Measurements from ENCODE around the gene KLHL41.

- TF ChIP-seq, protein P1, sequence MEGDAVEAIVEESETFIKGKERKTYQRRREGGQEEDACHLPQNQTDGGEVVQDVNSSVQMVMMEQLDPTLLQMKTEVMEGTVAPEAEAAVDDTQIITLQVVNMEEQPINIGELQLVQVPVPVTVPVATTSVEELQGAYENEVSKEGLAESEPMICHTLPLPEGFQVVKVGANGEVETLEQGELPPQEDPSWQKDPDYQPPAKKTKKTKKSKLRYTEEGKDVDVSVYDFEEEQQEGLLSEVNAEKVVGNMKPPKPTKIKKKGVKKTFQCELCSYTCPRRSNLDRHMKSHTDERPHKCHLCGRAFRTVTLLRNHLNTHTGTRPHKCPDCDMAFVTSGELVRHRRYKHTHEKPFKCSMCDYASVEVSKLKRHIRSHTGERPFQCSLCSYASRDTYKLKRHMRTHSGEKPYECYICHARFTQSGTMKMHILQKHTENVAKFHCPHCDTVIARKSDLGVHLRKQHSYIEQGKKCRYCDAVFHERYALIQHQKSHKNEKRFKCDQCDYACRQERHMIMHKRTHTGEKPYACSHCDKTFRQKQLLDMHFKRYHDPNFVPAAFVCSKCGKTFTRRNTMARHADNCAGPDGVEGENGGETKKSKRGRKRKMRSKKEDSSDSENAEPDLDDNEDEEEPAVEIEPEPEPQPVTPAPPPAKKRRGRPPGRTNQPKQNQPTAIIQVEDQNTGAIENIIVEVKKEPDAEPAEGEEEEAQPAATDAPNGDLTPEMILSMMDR (IDR thresholded peaks at IDR 0.05): no peak
- no peak for TF ChIP-seq POLR2A (IDR thresholded peaks at IDR 0.05)
Measured at GRCh38 chr2:169572821-169573159, 63.3 kb downstream of the KLHL41 start.
